Endothelial cell of umbilical vein (primary cell): ENCODE results near the gene PFKP. TPM values are rescaled to one million over a fixed set of nuclear protein-coding genes. Genes with fewer than 3 reads are reported as not detected.

ENCODE experiments used
- BruUV-seq: library from RNA; stranded (reverse); fragments of 400-500 nt; replicated peaks from 2 replicates; lab custom pipeline; 2021; lab: Mats Ljungman, UMichigan
- CTCF ChIA-PET: fragments of 300-600, 350-600 bp; sonication (Branson Sonifier 250); formaldehyde crosslinking; loops from one replicate; lab custom pipeline; 2021; ENCODE audit warnings: antibody characterized with exemption, inconsistent platforms; lab: Charles Lee
- POLR2A ChIA-PET: fragments of 300-600, 350-600 bp; sonication (Branson Sonifier 250); formaldehyde crosslinking; loops from one replicate; lab custom pipeline; 2021; ENCODE audit warnings: antibody characterized with exemption, inconsistent platforms; lab: Charles Lee
- DNase-seq: peaks from one replicate; pipeline ENCODE4 v3.0.0-alpha.2; 2011; ENCODE audit warnings: low read depth, low spot score
- FAIRE-seq: peaks from 2 replicates; lab custom pipeline; 2011; peaks lifted over from hg19 to GRCh38; lab: Jason Lieb, UNC
- H2AFZ ChIP-seq: 2 replicates; pipeline ENCODE4 v1.6.0; 2012; ENCODE audit warnings: low read depth, low read length, control low read depth, inconsistent platforms
- H3K27ac ChIP-seq: 2 replicates; pipeline ENCODE4 v1.5.1; 2011; ENCODE audit warnings: low read depth, mild to moderate bottlenecking, control low read depth, low read length, moderate library complexity; ENCODE audit not compliant: insufficient read depth
- H3K27me3 ChIP-seq, 2 experiments: 2 replicates each; pipeline versions ENCODE4 v1.6.0 to v1.6.1; 2011; ENCODE audit warnings: low read length in 2 of 2, mixed read lengths in 1 of 2; ENCODE audit not compliant: control insufficient read depth in 2 of 2, insufficient read depth in 2 of 2
- H3K36me3 ChIP-seq, 2 experiments: 2 replicates in 1 of 2; 3 replicates in 1 of 2; pipeline ENCODE4 v1.5.1; 2011; ENCODE audit warnings: low read length in 2 of 2, mild to moderate bottlenecking in 1 of 2, moderate library complexity in 1 of 2; ENCODE audit not compliant: control insufficient read depth in 2 of 2, insufficient read depth in 2 of 2; ENCODE audit errors: extremely low read depth in 1 of 2
- H3K4me1 ChIP-seq: 3 replicates; pipeline ENCODE4 v1.5.1; 2011; ENCODE audit warnings: mild to moderate bottlenecking, low read length; ENCODE audit not compliant: control insufficient read depth, insufficient read depth; ENCODE audit errors: extremely low read depth
- H3K4me2 ChIP-seq: 2 replicates; pipeline ENCODE4 v1.6.1; 2011; ENCODE audit warnings: low read length, control low read depth, mixed read lengths; ENCODE audit not compliant: insufficient read depth
- H3K4me3 ChIP-seq, 3 experiments: fragments of 200-600 bp in 1 of 3; sonication (generic), shearing (Covaris generic) in 1 of 3; replicated peaks in 1 of 3; 2 replicates each; pipeline ENCODE4 v1.5.1; 2011 to 2016; ENCODE audit warnings: control low read depth in 3 of 3, low read length in 3 of 3, mild to moderate bottlenecking in 2 of 3, inconsistent platforms in 1 of 3, low read depth in 1 of 3, moderate library complexity in 1 of 3; ENCODE audit not compliant: insufficient read depth in 1 of 3
- H3K79me2 ChIP-seq: 2 replicates; pipeline ENCODE4 v1.6.0; 2012; ENCODE audit warnings: low read length, inconsistent platforms; ENCODE audit not compliant: control insufficient read depth, insufficient read depth
- H3K9ac ChIP-seq: replicated peaks from 2 replicates; pipeline ENCODE3; 2011; ENCODE audit warnings: low read length, control low read depth; ENCODE audit not compliant: insufficient read depth; ENCODE audit errors: extremely low read depth
- H3K9me1 ChIP-seq: replicated peaks from 3 replicates; pipeline ENCODE4 v1.6.0; 2011; ENCODE audit warnings: mild to moderate bottlenecking, low read length; ENCODE audit not compliant: control insufficient read depth, insufficient read depth; ENCODE audit errors: extremely low read depth
- H3K9me3 ChIP-seq: replicated peaks from 2 replicates; pipeline ENCODE4 v1.5.1; 2012; ENCODE audit warnings: low read length, inconsistent platforms; ENCODE audit not compliant: control insufficient read depth, insufficient read depth
- H4K20me1 ChIP-seq: replicated peaks from 2 replicates; pipeline ENCODE3; 2011; ENCODE audit warnings: mild to moderate bottlenecking, low read length; ENCODE audit not compliant: control insufficient read depth, insufficient read depth; ENCODE audit errors: extremely low read depth
- CTCF ChIP-seq, 2 donors: IDR thresholded peaks; 1 replicate in 1 of 2; 2 replicates in 1 of 2; pipeline ENCODE4 v1.5.1; 2011; ENCODE audit warnings: low read length in 2 of 2, mild to moderate bottlenecking in 2 of 2, moderate library complexity in 2 of 2, control low read depth in 1 of 2, inconsistent platforms in 1 of 2, low read depth in 1 of 2; ENCODE audit not compliant: insufficient read depth in 1 of 2; ENCODE audit errors: extremely low read depth in 1 of 2
- EZH2 ChIP-seq: IDR thresholded peaks from 2 replicates; pipeline ENCODE4 v1.6.1; 2012; ENCODE audit warnings: borderline replicate concordance, low read depth, mild to moderate bottlenecking, moderate library complexity, low read length, inconsistent platforms; ENCODE audit not compliant: severe bottlenecking
- FOS ChIP-seq: IDR thresholded peaks from 2 replicates; pipeline ENCODE4 v1.6.1; 2011; ENCODE audit warnings: mild to moderate bottlenecking, low read length, moderate library complexity, borderline replicate concordance; ENCODE audit not compliant: insufficient read depth
- GATA2 ChIP-seq: IDR thresholded peaks from 2 replicates; pipeline ENCODE4 v1.7.0; 2011; ENCODE audit warnings: low read depth, mild to moderate bottlenecking, moderate library complexity, mixed read lengths, low read length; ENCODE audit not compliant: insufficient read length, insufficient read depth
- JUN ChIP-seq: IDR thresholded peaks from 2 replicates; pipeline ENCODE4 v1.6.1; 2011; ENCODE audit warnings: borderline replicate concordance, low read depth; ENCODE audit not compliant: insufficient read length, insufficient read depth
- MAX ChIP-seq: IDR thresholded peaks from 2 replicates; pipeline ENCODE4 v1.6.1; 2011; ENCODE audit not compliant: insufficient read depth, insufficient read length
- MYC ChIP-seq: IDR thresholded peaks from one replicate; pipeline ENCODE4 v1.6.1; 2011; ENCODE audit warnings: mild to moderate bottlenecking, low read depth, low read length
- POLR2A ChIP-seq: IDR thresholded peaks from 2 replicates; pipeline ENCODE4 v1.6.1; 2012; ENCODE audit warnings: low read depth, mild to moderate bottlenecking, control low read depth, low read length
- POLR2AphosphoS5 ChIP-seq: IDR thresholded peaks from 2 replicates; pipeline ENCODE4 v1.6.1; 2012; ENCODE audit warnings: low read depth, mild to moderate bottlenecking, control low read depth, low read length, moderate library complexity; ENCODE audit not compliant: insufficient read depth
- dilution Hi-C: fragments of 300-500 bp; cut with MboI; formaldehyde crosslinking; loops from one replicate; pipeline ENCODE4 v1.15.0; 2019; ENCODE audit warnings: low sequenced_read_pairs; ENCODE audit not compliant: extremely low pct_ligation_motif_present
- intact Hi-C: fragments of 100-400 bp; cut with micrococcal nuclease; formaldehyde crosslinking; loops from one replicate; pipeline ENCODE4 v1.10.0; 2022
- polyA plus RNA-seq, 4 experiments: library from polyadenylated mRNA; depleted of rRNA in 3 of 4; stranded (reverse) in 3 of 4; unstranded in 1 of 4; fragments of >200 nt; gene quantifications; 2 replicates each; pipeline versions ENCODE4 v1.2.1 to v1.2.3, GENCODE V29; 2011 to 2012; ENCODE audit warnings: missing spikeins in 1 of 4
- total RNA-seq: library from RNA; stranded (reverse); gene quantifications from 2 replicates; pipeline ENCODE4 v1.2.3, GENCODE V29; 2021

Gene PFKP
- total and polyA plus RNA-seq, 2 donors (not counting 3 experiments of a cell fraction or from before 2014, with no cell fraction given) = 185 to 359 TPM

- no peak overlapping the region for H3K4me3 ChIP-seq
- TF ChIP-seq POLR2A (no peak), JUN (no peak), CTCF (IDR thresholded peaks at IDR 0.05; ENCODE audit: extremely low read depth in 1 of 2, insufficient read depth in 1 of 2, low read depth in 1 of 2, low read length in 2 of 2) (no peak), MYC (no peak), FOS (no peak), MAX (no peak), GATA2 (no peak), EZH2 (no peak), POLR2AphosphoS5 (no peak)
- DNase-seq (no peak), FAIRE-seq (no peak)
- no peak overlapping the region for H3K9ac ChIP-seq
- intact Hi-C loops = no loop called here
- H3K27me3 ChIP-seq = no peaks in the 10 kb centered on the region
- H3K9me1 ChIP-seq = no peaks in the 10 kb centered on the region
- H3K4me2 ChIP-seq = no peak overlapping the region
- no TSS peak for BruUV-seq
- H3K9me3 ChIP-seq = no peaks in the 10 kb centered on the region
- H2AFZ ChIP-seq = peak overlapping the region; percentile 42
- POLR2A ChIA-PET = interaction anchor here (0.6 kb wide), 1 partner anchor 24 kb away, joined by 6 read pairs; no protein-coding TSS in a partner anchor
- no peak overlapping the region for H3K27ac ChIP-seq
- CTCF ChIA-PET = interaction anchor here (1.4 kb wide), 1 partner anchor 24 kb away, joined by 3 read pairs; no protein-coding TSS in a partner anchor
- H3K36me3 ChIP-seq = no peaks in the 10 kb centered on the region
- dilution Hi-C loops = loop anchor here (25.0 kb wide), 1 partner anchor 210 kb away; no protein-coding TSS in a partner anchor
- peaks cover 24% of the 10 kb centered on the region for H3K4me1 ChIP-seq
- H3K79me2 ChIP-seq = no peaks in the 10 kb centered on the region
- no peaks in the 10 kb centered on the region for H4K20me1 ChIP-seq
Measured at GRCh38 chr10:3047596-3047995, 19.8 kb upstream of the PFKP start.
